Neural cell (in vitro differentiated cells): ENCODE measurements around the gene TMEM207. TPM values are rescaled to one million over a fixed set of nuclear protein-coding genes. Genes with fewer than 3 reads are reported as not detected.

Experiments
- H2AFZ ChIP-seq: fragments of 200-600, 300-800 bp; sonication (generic), shearing (Covaris generic); 2 replicates; pipeline ENCODE4 v1.6.0; 2014; ENCODE audit warnings: low read depth, mild to moderate bottlenecking, antibody characterized with exemption, low read length, moderate library complexity
- H3F3A ChIP-seq: fragments of 200-600 bp; shearing (Covaris generic); 2 replicates; pipeline ENCODE4 v1.6.1; 2016; ENCODE audit warnings: mild to moderate bottlenecking, moderate library complexity, mixed read lengths, antibody characterized with exemption, low read length; ENCODE audit not compliant: insufficient read depth, poor library complexity, severe bottlenecking
- H3K27ac ChIP-seq: fragments of 200-600, 300-800 bp; sonication (generic), shearing (Covaris generic); 2 replicates; pipeline ENCODE4 v1.5.1; 2014; ENCODE audit warnings: mild to moderate bottlenecking, low read length, moderate library complexity
- H3K27me3 ChIP-seq: fragments of 300-800, 200-600 bp; sonication (generic), shearing (Covaris generic); 2 replicates; pipeline ENCODE4 v1.6.0; 2014; ENCODE audit warnings: mild to moderate bottlenecking, low read depth, low read length, moderate library complexity; ENCODE audit not compliant: insufficient read depth
- H3K36me3 ChIP-seq: fragments of 300-800, 200-600 bp; sonication (generic), shearing (Covaris generic); 2 replicates; pipeline ENCODE4 v1.5.1; 2014; ENCODE audit warnings: mild to moderate bottlenecking, antibody characterized with exemption, low read length, moderate library complexity; ENCODE audit not compliant: insufficient read depth
- H3K4me2 ChIP-seq: fragments of 300-800, 200-600 bp; sonication (generic), shearing (Covaris generic); 2 replicates; pipeline ENCODE4 v1.6.0; 2014; ENCODE audit warnings: mild to moderate bottlenecking, low read length
- H3K4me3 ChIP-seq: fragments of 300-800, 200-600 bp; sonication (generic), shearing (Covaris generic); 2 replicates; pipeline ENCODE4 v1.5.1; 2014; ENCODE audit warnings: mild to moderate bottlenecking, low read length, moderate library complexity
- H3K79me2 ChIP-seq: fragments of 200-600 bp; shearing (Covaris generic); replicated peaks from 2 replicates; pipeline ENCODE4 v1.6.0; 2014; ENCODE audit warnings: mild to moderate bottlenecking, low read length, moderate library complexity; ENCODE audit not compliant: insufficient read depth
- H3K9ac ChIP-seq: fragments of 300-800, 200-600 bp; sonication (generic), shearing (Covaris generic); 2 replicates; pipeline ENCODE4 v1.6.1; 2016; ENCODE audit warnings: mild to moderate bottlenecking, low read length, mixed read lengths
- H3K9me2 ChIP-seq: fragments of 200-600 bp; shearing (Covaris generic); 2 replicates; pipeline ENCODE4 v1.6.1; 2016; ENCODE audit warnings: mild to moderate bottlenecking, low read length, mixed read lengths; ENCODE audit not compliant: insufficient read depth
- H3K9me3 ChIP-seq: fragments of 200-600, 300-800 bp; sonication (generic), shearing (Covaris generic); 2 replicates; pipeline ENCODE4 v1.6.1; 2016; ENCODE audit warnings: mild to moderate bottlenecking, mixed run types, low read length, moderate library complexity, mixed read lengths
- H4K20me1 ChIP-seq: fragments of 200-600 bp; shearing (Covaris generic); 2 replicates; pipeline ENCODE4 v1.6.1; 2016; ENCODE audit warnings: mild to moderate bottlenecking, mixed run types; ENCODE audit not compliant: insufficient read depth
- EP300 ChIP-seq: fragments of 450-650 bp; conservative IDR thresholded peaks from 2 replicates; pipeline ENCODE4 v1.6.1; 2014; ENCODE audit warnings: antibody characterized with exemption, mild to moderate bottlenecking, moderate library complexity; ENCODE audit not compliant: poor library complexity, severe bottlenecking
- EZH2 ChIP-seq: fragments of 200-600, 300-800 bp; shearing (Covaris generic), sonication (generic); IDR thresholded peaks from 2 replicates; pipeline ENCODE4 v1.6.1; 2014; ENCODE audit warnings: antibody characterized with exemption, low read length, borderline replicate concordance, mild to moderate bottlenecking; ENCODE audit not compliant: insufficient read depth, poor library complexity, severe bottlenecking
- MXI1 ChIP-seq: fragments of 450-650 bp; conservative IDR thresholded peaks from 2 replicates; pipeline ENCODE4 v1.6.1; 2014; ENCODE audit warnings: antibody characterized with exemption, mild to moderate bottlenecking; ENCODE audit not compliant: poor library complexity, severe bottlenecking
- POLR2AphosphoS5 ChIP-seq: IDR thresholded peaks from 2 replicates; pipeline ENCODE4 v1.6.1; 2012
- RAD21 ChIP-seq: fragments of 450-650 bp; conservative IDR thresholded peaks from 2 replicates; pipeline ENCODE4 v1.6.1; 2014; ENCODE audit warnings: antibody characterized with exemption, mild to moderate bottlenecking, moderate library complexity
- REST ChIP-seq: IDR thresholded peaks from 2 replicates; pipeline ENCODE4 v1.6.1; 2012; ENCODE audit warnings: borderline replicate concordance
- SMC3 ChIP-seq: fragments of 450-650 bp; conservative IDR thresholded peaks from 2 replicates; pipeline ENCODE4 v1.6.1; 2014; ENCODE audit warnings: antibody characterized with exemption, mild to moderate bottlenecking, moderate library complexity; ENCODE audit not compliant: poor library complexity
- TAF1 ChIP-seq: IDR thresholded peaks from 2 replicates; pipeline ENCODE4 v1.6.1; 2012; ENCODE audit warnings: low read depth
- polyA plus RNA-seq: library from polyadenylated mRNA; depleted of rRNA; stranded (reverse); fragments of >200 nt; gene quantifications from 2 replicates; pipeline ENCODE4 v1.2.3, GENCODE V29; 2014
- TF ChIP-seq, protein P1 (sequence below): fragments of 450-650 bp; IDR thresholded peaks from 2 replicates; pipeline ENCODE4 v1.5.1; 2014; ENCODE audit warnings: antibody characterized with exemption, mild to moderate bottlenecking, moderate library complexity; ENCODE audit not compliant: poor library complexity, severe bottlenecking

The TMEM207 gene
- polyA plus RNA-seq, 1 donor from 2014 or later: 0.27 TPM

GRCh38 chr3:190401963-190402362, 47.7 kb downstream of the TMEM207 start:
- H3K9me2 ChIP-seq: no peaks in the 10 kb centered on the region

GRCh38 chr3:190399677-190400076, 50.0 kb downstream of the TMEM207 start:
- Histone ChIP-seq H3K4me2 (no peak overlapping the region), H3F3A (no peaks in the 10 kb centered on the region), H4K20me1 (no peaks in the 10 kb centered on the region), H3K4me3 (no peak overlapping the region), H3K9me3 (no peaks in the 10 kb centered on the region), H3K27ac (no peak overlapping the region), H3K27me3 (no peaks in the 10 kb centered on the region), H2AFZ (no peak overlapping the region), H3K9ac (no peak overlapping the region), H3K9me2 (no peaks in the 10 kb centered on the region), H3K36me3 (no peaks in the 10 kb centered on the region), H3K79me2 (no peaks in the 10 kb centered on the region)
- TF ChIP-seq EZH2 (no peak), EP300 (no peak), POLR2AphosphoS5 (no peak), RAD21 (no peak), TAF1 (no peak), SMC3 (no peak), REST (no peak)
- TF ChIP-seq, protein P1, sequence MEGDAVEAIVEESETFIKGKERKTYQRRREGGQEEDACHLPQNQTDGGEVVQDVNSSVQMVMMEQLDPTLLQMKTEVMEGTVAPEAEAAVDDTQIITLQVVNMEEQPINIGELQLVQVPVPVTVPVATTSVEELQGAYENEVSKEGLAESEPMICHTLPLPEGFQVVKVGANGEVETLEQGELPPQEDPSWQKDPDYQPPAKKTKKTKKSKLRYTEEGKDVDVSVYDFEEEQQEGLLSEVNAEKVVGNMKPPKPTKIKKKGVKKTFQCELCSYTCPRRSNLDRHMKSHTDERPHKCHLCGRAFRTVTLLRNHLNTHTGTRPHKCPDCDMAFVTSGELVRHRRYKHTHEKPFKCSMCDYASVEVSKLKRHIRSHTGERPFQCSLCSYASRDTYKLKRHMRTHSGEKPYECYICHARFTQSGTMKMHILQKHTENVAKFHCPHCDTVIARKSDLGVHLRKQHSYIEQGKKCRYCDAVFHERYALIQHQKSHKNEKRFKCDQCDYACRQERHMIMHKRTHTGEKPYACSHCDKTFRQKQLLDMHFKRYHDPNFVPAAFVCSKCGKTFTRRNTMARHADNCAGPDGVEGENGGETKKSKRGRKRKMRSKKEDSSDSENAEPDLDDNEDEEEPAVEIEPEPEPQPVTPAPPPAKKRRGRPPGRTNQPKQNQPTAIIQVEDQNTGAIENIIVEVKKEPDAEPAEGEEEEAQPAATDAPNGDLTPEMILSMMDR: no peak

More at GRCh38 chr3:190401963-190402362, 47.7 kb downstream of the TMEM207 start:
- no peak overlapping the region for H2AFZ ChIP-seq
- no peaks in the 10 kb centered on the region for H3K9me3 ChIP-seq
- no peak overlapping the region for H3K27ac ChIP-seq
- no peaks in the 10 kb centered on the region for H4K20me1 ChIP-seq
- H3K79me2 ChIP-seq: no peaks in the 10 kb centered on the region
- no peak overlapping the region for H3K9ac ChIP-seq
- no peaks in the 10 kb centered on the region for H3K27me3 ChIP-seq
- no peak for TF ChIP-seq POLR2AphosphoS5
- TF ChIP-seq RAD21: no peak
- TF ChIP-seq MXI1: no peak
- TF ChIP-seq EZH2: no peak
- TF ChIP-seq SMC3: no peak
- no peak for TF ChIP-seq REST
- TF ChIP-seq, protein P1: no peak
- no peak for TF ChIP-seq TAF1
- TF ChIP-seq EP300: no peak
- H3K4me3 ChIP-seq: no peak overlapping the region
- no peaks in the 10 kb centered on the region for H3K36me3 ChIP-seq
- no peak overlapping the region for H3K4me2 ChIP-seq
- H3F3A ChIP-seq: no peaks in the 10 kb centered on the region
